Breast epithelium (tissue), 3 donors: ENCODE results near the gene IL17RD.

Experiments
- POLR2A ChIP-seq: fragments of 450-650 bp; IDR thresholded peaks from one replicate; pipeline ENCODE4 v1.6.1; 2016; ENCODE audit warnings: antibody characterized with exemption, mild to moderate bottlenecking, moderate library complexity
- POLR2AphosphoS5 ChIP-seq, 3 donors: sonication (generic); formaldehyde crosslinking; IDR thresholded peaks; one replicate each; pipeline ENCODE4 v1.6.1; 2017; ENCODE audit warnings: antibody characterized with exemption in 3 of 3
- TF ChIP-seq, protein P1 (sequence below), 3 donors: fragments of 450-650 bp; IDR thresholded peaks; one replicate each; pipeline ENCODE4 v1.5.1; 2016 to 2017; ENCODE audit warnings: antibody characterized with exemption in 3 of 3, mild to moderate bottlenecking in 3 of 3, moderate library complexity in 3 of 3

DNA sequence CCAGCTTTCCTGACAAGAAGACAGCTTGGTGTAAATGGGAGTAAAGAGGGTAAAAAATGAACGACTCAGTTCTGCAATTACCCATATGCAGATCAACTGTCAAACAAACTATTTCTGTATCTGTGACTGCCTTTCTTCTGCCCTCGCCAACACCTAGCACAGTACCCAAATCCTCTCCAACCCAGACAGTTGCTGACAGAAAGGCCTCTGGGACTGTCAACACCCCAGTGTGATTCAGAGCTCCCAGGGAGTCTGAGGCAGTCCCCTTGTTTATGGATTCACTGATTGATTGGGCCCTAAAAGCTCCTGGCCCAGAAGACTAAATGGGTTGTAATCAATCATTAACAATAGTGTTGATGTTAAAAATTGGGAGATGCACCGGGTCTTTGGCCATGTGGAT is 20.2 kb downstream of the IL17RD start:
- TF ChIP-seq, protein P1, sequence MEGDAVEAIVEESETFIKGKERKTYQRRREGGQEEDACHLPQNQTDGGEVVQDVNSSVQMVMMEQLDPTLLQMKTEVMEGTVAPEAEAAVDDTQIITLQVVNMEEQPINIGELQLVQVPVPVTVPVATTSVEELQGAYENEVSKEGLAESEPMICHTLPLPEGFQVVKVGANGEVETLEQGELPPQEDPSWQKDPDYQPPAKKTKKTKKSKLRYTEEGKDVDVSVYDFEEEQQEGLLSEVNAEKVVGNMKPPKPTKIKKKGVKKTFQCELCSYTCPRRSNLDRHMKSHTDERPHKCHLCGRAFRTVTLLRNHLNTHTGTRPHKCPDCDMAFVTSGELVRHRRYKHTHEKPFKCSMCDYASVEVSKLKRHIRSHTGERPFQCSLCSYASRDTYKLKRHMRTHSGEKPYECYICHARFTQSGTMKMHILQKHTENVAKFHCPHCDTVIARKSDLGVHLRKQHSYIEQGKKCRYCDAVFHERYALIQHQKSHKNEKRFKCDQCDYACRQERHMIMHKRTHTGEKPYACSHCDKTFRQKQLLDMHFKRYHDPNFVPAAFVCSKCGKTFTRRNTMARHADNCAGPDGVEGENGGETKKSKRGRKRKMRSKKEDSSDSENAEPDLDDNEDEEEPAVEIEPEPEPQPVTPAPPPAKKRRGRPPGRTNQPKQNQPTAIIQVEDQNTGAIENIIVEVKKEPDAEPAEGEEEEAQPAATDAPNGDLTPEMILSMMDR (IDR thresholded peaks at IDR 0.05): no peak
- TF ChIP-seq POLR2A: no peak
- TF ChIP-seq POLR2AphosphoS5 (IDR thresholded peaks at IDR 0.05): no peak
